ENCODE measurements around the gene PAOX.

- TF ChIP-seq EZH2phosphoT487 (IDR thresholded peaks at IDR 0.05; ENCODE audit: unreplicated experiment) (no peak), ETS1 (IDR thresholded peaks at IDR 0.05) (no peak), CTCF (conservative IDR thresholded peaks at IDR 0.05; ENCODE audit: low read depth in 2 of 2) (no peak), CREB1 (CRISPR knock-in tag; IDR thresholded peaks at IDR 0.05; ENCODE audit: low read depth) (no peak), POLR2AphosphoS5 (IDR thresholded peaks at IDR 0.05; ENCODE audit: low read depth) (no peak)
Observed at GRCh38 chr10:133411523-133412380, 32.7 kb downstream of the PAOX start.

All from GM23338 (cell line).